ENCODE results near the gene RAD51B. TPM values are rescaled to one million over a fixed set of nuclear protein-coding genes. Genes with fewer than 3 reads are reported as not detected.
A peak's percentile ranks its signal among the peaks of the same experiment; 100 is the strongest.

The RAD51B gene
- total and polyA plus RNA-seq, 4 experiments from 2014 or later = 22.0 to 35.7 (median 31.4) TPM

- intact Hi-C loops (cut with micrococcal nuclease) = loop anchor here (10.0 kb wide), 1 partner anchor 61 kb away; no protein-coding TSS in a partner anchor
- Mint-ChIP-seq H3K27ac (no peak overlapping the region), H3K4me1 (peaks cover 6 to 21% (median 10%) of the 10 kb centered on the region in 4 donors), H3K36me3 (peaks cover 2 to 7% of the 10 kb centered on the region in 2 donors), H3K27me3 (no peaks in the 10 kb centered on the region), H3K4me3 (no peak overlapping the region), H3K9me3 (peaks cover 0 to 4% (median 2%) of the 10 kb centered on the region in 8 donors)
- H3K36me3 ChIP-seq (ENCODE audit: insufficient read depth, low read length) = no peaks in the 10 kb centered on the region
- POLR2A ChIA-PET (ENCODE audit: partially characterized antibody) = interaction anchor here (2.2 kb wide), 1 partner anchor 117 kb away, joined by 6 read pairs; no protein-coding TSS in a partner anchor
- H3K9me3 ChIP-seq (ENCODE audit: control insufficient read depth in 1 of 2, low read length in 2 of 2) = no peaks in the 10 kb centered on the region
- no peaks in the 10 kb centered on the region for H3K27me3 ChIP-seq (ENCODE audit: insufficient read depth, low read length)
- no peak overlapping the region for H3K4me3 ChIP-seq (ENCODE audit: low read length in 2 of 2)
- CTCF ChIA-PET (ENCODE audit: partially characterized antibody) = no interaction called here
- peaks cover 10% of the 10 kb centered on the region for H3K4me1 ChIP-seq (ENCODE audit: insufficient read depth, low read length)
- H3K27ac ChIP-seq (ENCODE audit: low read depth, low read length) = no peak overlapping the region
- no peak for DNase-seq
Measured at GRCh38 chr14:68623826-68624225, 804.2 kb downstream of the RAD51B start.

- CTCF ChIA-PET (ENCODE audit: partially characterized antibody) = interaction anchor here (0.7 kb wide), 1 partner anchor 168 kb away, joined by 3 read pairs; the partner anchor contains the start of gene ZFP36L1
- Histone ChIP-seq H3K4me3 (ENCODE audit: low read length in 2 of 2) (no peak overlapping the region), H3K27me3 (ENCODE audit: insufficient read depth, low read length) (no peaks in the 10 kb centered on the region), H3K36me3 (ENCODE audit: insufficient read depth, low read length) (no peaks in the 10 kb centered on the region), H3K27ac (ENCODE audit: low read depth, low read length) (no peak overlapping the region), H3K9me3 (ENCODE audit: control insufficient read depth in 1 of 2, low read length in 2 of 2) (no peaks in the 10 kb centered on the region), H3K4me1 (ENCODE audit: insufficient read depth, low read length) (peaks cover 10% of the 10 kb centered on the region)
- peak overlapping the region in 1 of 7 donors; percentile 57 for H3K27ac Mint-ChIP-seq
- intact Hi-C loops (cut with micrococcal nuclease) = loop anchor here (5.0 to 10.0 kb wide), 2 partner anchors 60 to 117 kb away; no protein-coding TSS in a partner anchor
- H3K36me3 Mint-ChIP-seq = peaks cover 2 to 7% of the 10 kb centered on the region in 2 donors
- H3K9me3 Mint-ChIP-seq = peaks cover 0 to 3% (median 2%) of the 10 kb centered on the region in 8 donors
- POLR2A ChIA-PET (ENCODE audit: partially characterized antibody) = interaction anchor here (2.2 kb wide), 1 partner anchor 118 kb away, joined by 6 read pairs; no protein-coding TSS in a partner anchor
- H3K27me3 Mint-ChIP-seq = no peaks in the 10 kb centered on the region
- no peak for DNase-seq
- peaks cover 9 to 25% (median 14%) of the 10 kb centered on the region in 4 donors for H3K4me1 Mint-ChIP-seq
- no peak overlapping the region for H3K4me3 Mint-ChIP-seq
Measured at GRCh38 chr14:68624541-68625220, 805.1 kb downstream of the RAD51B start.

- ChIA-PET POLR2A (ENCODE audit: partially characterized antibody) (interaction anchor here (2.2 kb wide), 1 partner anchor 119 kb away, joined by 6 read pairs; no protein-coding TSS in a partner anchor), CTCF (ENCODE audit: partially characterized antibody) (interaction anchor here (0.7 to 1.6 kb wide), 3 partner anchors 149 to 167 kb away, joined by 3 read pairs; partner anchors contain the start of gene ZFP36L1)
- H3K4me3 Mint-ChIP-seq = peak overlapping the region in 1 of 8 donors; percentile 26
- H3K27ac Mint-ChIP-seq = peak overlapping the region in 2 of 7 donors; percentile 61 to 70
- peaks cover 0 to 3% (median 0%) of the 10 kb centered on the region in 8 donors for H3K9me3 Mint-ChIP-seq
- Histone ChIP-seq H3K27ac (ENCODE audit: low read depth, low read length) (no peak overlapping the region), H3K9me3 (ENCODE audit: control insufficient read depth in 1 of 2, low read length in 2 of 2) (no peaks in the 10 kb centered on the region), H3K4me1 (ENCODE audit: insufficient read depth, low read length) (peaks cover 10% of the 10 kb centered on the region), H3K4me3 (ENCODE audit: low read length in 2 of 2) (no peak overlapping the region), H3K36me3 (ENCODE audit: insufficient read depth, low read length) (no peaks in the 10 kb centered on the region), H3K27me3 (ENCODE audit: insufficient read depth, low read length) (no peaks in the 10 kb centered on the region)
- intact Hi-C loops (cut with micrococcal nuclease) = loop anchor here (5.0 to 10.0 kb wide), 2 partner anchors 59 to 118 kb away; no protein-coding TSS in a partner anchor
- no peak for DNase-seq
- H3K4me1 Mint-ChIP-seq = peaks cover 9 to 25% (median 14%) of the 10 kb centered on the region in 4 donors
- no peaks in the 10 kb centered on the region for H3K27me3 Mint-ChIP-seq
- peaks cover 0 to 7% of the 10 kb centered on the region in 2 donors for H3K36me3 Mint-ChIP-seq
Measured at GRCh38 chr14:68625366-68626090, 805.9 kb downstream of the RAD51B start.

GRCh38 chr14:68626386-68626785, 806.8 kb downstream of the RAD51B start:
- Mint-ChIP-seq H3K9me3 (peaks cover 0 to 1% (median 0%) of the 10 kb centered on the region in 8 donors), H3K4me1 (peaks cover 9 to 25% (median 14%) of the 10 kb centered on the region in 4 donors), H3K27ac (no peak overlapping the region), H3K27me3 (no peaks in the 10 kb centered on the region), H3K36me3 (peaks cover 0 to under 1% of the 10 kb centered on the region in 2 donors), H3K4me3 (no peak overlapping the region)
- POLR2A ChIA-PET (ENCODE audit: partially characterized antibody) = interaction anchor here (4.8 kb wide), 1 partner anchor 165 kb away, joined by 42 read pairs; the partner anchor contains the start of gene ZFP36L1
- Histone ChIP-seq H3K4me1 (ENCODE audit: insufficient read depth, low read length) (peaks cover 10% of the 10 kb centered on the region), H3K4me3 (ENCODE audit: low read length in 2 of 2) (no peak overlapping the region), H3K9me3 (ENCODE audit: control insufficient read depth in 1 of 2, low read length in 2 of 2) (no peaks in the 10 kb centered on the region), H3K27me3 (ENCODE audit: insufficient read depth, low read length) (no peaks in the 10 kb centered on the region), H3K36me3 (ENCODE audit: insufficient read depth, low read length) (no peaks in the 10 kb centered on the region), H3K27ac (ENCODE audit: low read depth, low read length) (no peak overlapping the region)
- CTCF ChIA-PET (ENCODE audit: partially characterized antibody) = interaction anchor here (1.3 to 1.6 kb wide), 2 partner anchors 148 to 162 kb away, joined by 3 read pairs; no protein-coding TSS in a partner anchor
- intact Hi-C loops (cut with micrococcal nuclease) = loop anchor here (5.0 to 10.0 kb wide), 2 partner anchors 58 to 119 kb away; no protein-coding TSS in a partner anchor
- DNase-seq = no peak

GRCh38 chr14:68627050-68627867, 807.7 kb downstream of the RAD51B start:
- Mint-ChIP-seq H3K27me3 (no peaks in the 10 kb centered on the region), H3K27ac (peak overlapping the region in 1 of 7 donors; percentile 94), H3K4me3 (peak overlapping the region in 3 of 8 donors; percentile 83 to 88 (median 86)), H3K36me3 (no peaks in the 10 kb centered on the region), H3K9me3 (no peaks in the 10 kb centered on the region), H3K4me1 (peaks cover 9 to 25% (median 14%) of the 10 kb centered on the region in 4 donors)
- intact Hi-C loops (cut with micrococcal nuclease) = loop anchor here (5.0 to 10.0 kb wide), 2 partner anchors 58 to 120 kb away; no protein-coding TSS in a partner anchor
- no peaks in the 10 kb centered on the region for H3K36me3 ChIP-seq (ENCODE audit: insufficient read depth, low read length)
- ChIA-PET POLR2A (ENCODE audit: partially characterized antibody) (interaction anchor here (0.6 to 4.8 kb wide), 9 partner anchors 11 to 366 kb away, joined by 3 to 42 read pairs (median 6); partner anchors contain the start of gene ZFP36L1), CTCF (ENCODE audit: partially characterized antibody) (interaction anchor here (0.9 to 1.6 kb wide), 4 partner anchors 147 to 217 kb away, joined by 3 read pairs; partner anchors contain the start of gene ZFP36L1)
- no peak overlapping the region for H3K27ac ChIP-seq (ENCODE audit: low read depth, low read length)
- H3K4me1 ChIP-seq (ENCODE audit: insufficient read depth, low read length) = peaks cover 10% of the 10 kb centered on the region
- no peak overlapping the region for H3K4me3 ChIP-seq (ENCODE audit: low read length in 2 of 2)
- no peak for DNase-seq
- H3K27me3 ChIP-seq (ENCODE audit: insufficient read depth, low read length) = no peaks in the 10 kb centered on the region
- no peaks in the 10 kb centered on the region for H3K9me3 ChIP-seq (ENCODE audit: control insufficient read depth in 1 of 2, low read length in 2 of 2)

- DNase-seq = peak; percentile 34 to 60 (median 47)
- Mint-ChIP-seq H3K9me3 (no peaks in the 10 kb centered on the region), H3K4me3 (peak overlapping the region; percentile 74 to 88 (median 85)), H3K27me3 (no peaks in the 10 kb centered on the region), H3K36me3 (no peaks in the 10 kb centered on the region), H3K27ac (peak overlapping the region; percentile 70 to 94 (median 81)), H3K4me1 (peaks cover 8 to 25% (median 13%) of the 10 kb centered on the region in 4 donors)
- intact Hi-C loops (cut with micrococcal nuclease) = loop anchor here (1.0 to 10.0 kb wide), 4 partner anchors 57 to 345 kb away; no protein-coding TSS in a partner anchor
- POLR2A ChIA-PET (ENCODE audit: partially characterized antibody) = interaction anchor here (0.6 to 4.8 kb wide), 14 partner anchors 10 to 367 kb away, joined by 3 to 42 read pairs (median 4); partner anchors contain the start of gene ZFP36L1
- Histone ChIP-seq H3K4me3 (ENCODE audit: low read length in 2 of 2) (peak overlapping the region in 1 of 2 donors; percentile 41), H3K27ac (ENCODE audit: low read depth, low read length) (no peak overlapping the region), H3K4me1 (ENCODE audit: insufficient read depth, low read length) (peaks cover 10% of the 10 kb centered on the region), H3K27me3 (ENCODE audit: insufficient read depth, low read length) (no peaks in the 10 kb centered on the region), H3K9me3 (ENCODE audit: control insufficient read depth in 1 of 2, low read length in 2 of 2) (no peaks in the 10 kb centered on the region), H3K36me3 (ENCODE audit: insufficient read depth, low read length) (no peaks in the 10 kb centered on the region)
- CTCF ChIA-PET (ENCODE audit: partially characterized antibody) = interaction anchor here (0.7 to 1.0 kb wide), 3 partner anchors 165 to 218 kb away, joined by 3 read pairs; partner anchors contain the start of gene ZFP36L1
Measured at GRCh38 chr14:68627868-68628604, 808.5 kb downstream of the RAD51B start.

Measured in CD4-positive, alpha-beta memory T cell (primary cell).